Stimulated activated CD4-positive, alpha-beta T cell treated with anti-CD3 and anti-CD28 coated beads, Interleukin-1b, Interleukin-23, amount 100 ng/mL, for 48 hours (primary cell): Measurements from ENCODE around the gene CTAG2.
"Not testable (repeated sequence)": the region's sequence is repeated elsewhere in the genome, so short reads cannot be mapped to it uniquely, and the experiment has no call there.

ENCODE experiments used
- DNase-seq: peaks from one replicate; pipeline ENCODE4 v3.0.0-alpha.2; 2020

Gene CTAG2

GRCh38 chrX:154645745-154646378 is 7.5 kb downstream of the CTAG2 start:
- DNase-seq: not testable (repeated sequence)

GRCh38 chrX:154643708-154644107 is 9.7 kb downstream of the CTAG2 start:
- not testable (repeated sequence) for DNase-seq

- not testable (repeated sequence) for DNase-seq
Observed at GRCh38 chrX:154641740-154642139, 11.6 kb downstream of the CTAG2 start.

- DNase-seq: not testable (repeated sequence)
Observed at GRCh38 chrX:154633661-154634060, 19.7 kb downstream of the CTAG2 start.

GRCh38 chrX:154630949-154631348 is 22.4 kb downstream of the CTAG2 start:
- DNase-seq: not testable (repeated sequence)

- not testable (repeated sequence) for DNase-seq
Observed at GRCh38 chrX:154628960-154629359, 24.4 kb downstream of the CTAG2 start.

- not testable (repeated sequence) for DNase-seq
Observed at GRCh38 chrX:154620767-154621414, 32.5 kb downstream of the CTAG2 start.

- not testable (repeated sequence) for DNase-seq
Observed at GRCh38 chrX:154619182-154619581, 34.2 kb downstream of the CTAG2 start, which contains the start of gene CTAG1B. CTAG1B (minus strand) TSS chrX:154619282; CDS start chrX:154619218, 64 bp downstream.

- DNase-seq: not testable (repeated sequence)
Observed at GRCh38 chrX:154613586-154613985, 39.8 kb downstream of the CTAG2 start.

- DNase-seq: not testable (repeated sequence)
Observed at GRCh38 chrX:154611146-154611545, 42.2 kb downstream of the CTAG2 start.

GRCh38 chrX:154608823-154609222 is 44.6 kb downstream of the CTAG2 start:
- not testable (repeated sequence) for DNase-seq

- not testable (repeated sequence) for DNase-seq
Observed at GRCh38 chrX:154607976-154608375, 45.4 kb downstream of the CTAG2 start.

GRCh38 chrX:154607370-154607769 is 46.0 kb downstream of the CTAG2 start:
- DNase-seq: no peak

- DNase-seq: no peak
Observed at GRCh38 chrX:154605566-154605965, 47.8 kb downstream of the CTAG2 start.

GRCh38 chrX:154603438-154604430 is 49.6 kb downstream of the CTAG2 start:
- DNase-seq: no peak

- DNase-seq: no peak
Observed at GRCh38 chrX:154602766-154603437, 50.5 kb downstream of the CTAG2 start.

- DNase-seq: no peak
Observed at GRCh38 chrX:154602226-154602625, 51.2 kb downstream of the CTAG2 start.
